ENCODE data around the gene GOLGA8O.
"Not testable (repeated sequence)": the region's sequence is repeated elsewhere in the genome, so short reads cannot be mapped to it uniquely, and the experiment has no call there.

DNA sequence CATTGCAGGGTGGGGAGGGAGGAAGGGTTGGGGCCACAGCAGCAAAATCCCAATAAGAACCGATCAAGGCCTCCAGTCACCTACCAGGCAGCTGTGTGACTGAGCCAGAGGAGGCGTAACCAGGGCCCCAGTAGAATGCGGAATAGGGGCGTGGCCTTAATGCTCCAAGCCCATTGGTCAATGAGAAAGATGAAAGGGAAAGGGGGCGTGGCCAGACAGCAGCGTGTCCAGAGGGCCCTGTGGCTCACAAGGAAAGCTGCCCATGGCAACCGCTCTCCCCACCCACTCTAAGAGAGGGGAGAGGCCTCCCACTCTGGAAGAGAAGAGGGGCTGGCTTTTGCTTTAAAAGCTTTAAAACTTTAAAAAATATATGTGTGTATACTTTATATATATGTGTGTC is at the start of gene GOLGA8O:
- TF ChIP-seq, protein P1, sequence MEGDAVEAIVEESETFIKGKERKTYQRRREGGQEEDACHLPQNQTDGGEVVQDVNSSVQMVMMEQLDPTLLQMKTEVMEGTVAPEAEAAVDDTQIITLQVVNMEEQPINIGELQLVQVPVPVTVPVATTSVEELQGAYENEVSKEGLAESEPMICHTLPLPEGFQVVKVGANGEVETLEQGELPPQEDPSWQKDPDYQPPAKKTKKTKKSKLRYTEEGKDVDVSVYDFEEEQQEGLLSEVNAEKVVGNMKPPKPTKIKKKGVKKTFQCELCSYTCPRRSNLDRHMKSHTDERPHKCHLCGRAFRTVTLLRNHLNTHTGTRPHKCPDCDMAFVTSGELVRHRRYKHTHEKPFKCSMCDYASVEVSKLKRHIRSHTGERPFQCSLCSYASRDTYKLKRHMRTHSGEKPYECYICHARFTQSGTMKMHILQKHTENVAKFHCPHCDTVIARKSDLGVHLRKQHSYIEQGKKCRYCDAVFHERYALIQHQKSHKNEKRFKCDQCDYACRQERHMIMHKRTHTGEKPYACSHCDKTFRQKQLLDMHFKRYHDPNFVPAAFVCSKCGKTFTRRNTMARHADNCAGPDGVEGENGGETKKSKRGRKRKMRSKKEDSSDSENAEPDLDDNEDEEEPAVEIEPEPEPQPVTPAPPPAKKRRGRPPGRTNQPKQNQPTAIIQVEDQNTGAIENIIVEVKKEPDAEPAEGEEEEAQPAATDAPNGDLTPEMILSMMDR (IDR thresholded peaks at IDR 0.05; ENCODE audit: poor library complexity) = not testable (repeated sequence)
- TF ChIP-seq EZH2 (IDR thresholded peaks at IDR 0.05; ENCODE audit: borderline replicate concordance) = not testable (repeated sequence)
